ENCODE data around the gene HRAS. TPM values are rescaled to one million over a fixed set of nuclear protein-coding genes. Genes with fewer than 3 reads are reported as not detected.

Gene HRAS
- total and polyA plus RNA-seq, 2 donors (not counting 3 experiments of a cell fraction or from before 2014, with no cell fraction given): 103 to 109 TPM

DNA sequence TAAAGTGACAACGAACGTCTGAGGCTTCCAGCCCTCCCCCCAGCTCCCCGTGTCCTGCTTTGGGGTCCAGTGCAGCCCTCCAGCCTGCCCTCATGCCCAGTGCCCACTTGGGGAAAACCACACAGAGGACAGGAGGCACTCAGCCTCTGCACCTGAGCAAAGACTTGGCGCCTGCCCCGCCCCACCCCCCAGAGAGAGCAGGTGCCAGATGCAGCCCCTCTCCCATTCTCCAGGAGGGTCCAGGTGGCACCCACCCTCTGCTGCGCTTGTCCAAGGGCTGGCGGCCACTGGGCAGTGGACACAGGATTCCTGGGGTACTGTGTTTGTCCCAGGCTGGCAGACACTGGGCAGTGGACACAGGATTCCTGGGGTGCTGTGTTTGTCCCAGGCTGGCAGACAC is 44.0 kb downstream of the HRAS start:
- Histone ChIP-seq H3K9me1 (replicated peaks; ENCODE audit: control insufficient read depth, extremely low read depth, insufficient read depth, low read length) (no peaks in the 10 kb centered on the region), H3K36me3 (ENCODE audit: control insufficient read depth in 2 of 2, extremely low read depth in 1 of 2, insufficient read depth in 2 of 2, low read length in 2 of 2) (peaks cover 2 to 32% of the 10 kb centered on the region in 2 experiments), H2AFZ (ENCODE audit: low read depth, low read length) (no peak overlapping the region), H4K20me1 (replicated peaks; ENCODE audit: control insufficient read depth, extremely low read depth, insufficient read depth, low read length) (no peaks in the 10 kb centered on the region), H3K79me2 (ENCODE audit: control insufficient read depth, insufficient read depth, low read length) (no peaks in the 10 kb centered on the region), H3K4me3 (replicated peaks in 1 of 3; ENCODE audit: insufficient read depth in 1 of 3, low read depth in 1 of 3, low read length in 3 of 3) (no peak overlapping the region), H3K27me3 (ENCODE audit: control insufficient read depth in 2 of 2, insufficient read depth in 2 of 2, low read length in 2 of 2) (no peaks in the 10 kb centered on the region), H3K27ac (ENCODE audit: insufficient read depth, low read depth, low read length) (no peak overlapping the region), H3K9me3 (replicated peaks; ENCODE audit: control insufficient read depth, insufficient read depth, low read length) (no peaks in the 10 kb centered on the region), H3K9ac (replicated peaks; ENCODE audit: extremely low read depth, insufficient read depth, low read length) (no peak overlapping the region), H3K4me1 (ENCODE audit: control insufficient read depth, extremely low read depth, insufficient read depth, low read length) (no peaks in the 10 kb centered on the region), H3K4me2 (ENCODE audit: insufficient read depth, low read length) (no peak overlapping the region)
- intact Hi-C loops (cut with micrococcal nuclease) (no loop called here), dilution Hi-C loops (cut with MboI; ENCODE audit: extremely low pct_ligation_motif_present, low sequenced_read_pairs) (no loop called here)
- FAIRE-seq: no peak
- CTCF ChIA-PET: no interaction called here
- no peak for DNase-seq (ENCODE audit: low read depth, low spot score)
- no TSS peak for BruUV-seq (replicated peaks)
- POLR2A ChIA-PET: no interaction called here
- TF ChIP-seq EZH2 (IDR thresholded peaks at IDR 0.05; ENCODE audit: borderline replicate concordance, low read depth, low read length, severe bottlenecking) (no peak), POLR2A (IDR thresholded peaks at IDR 0.05; ENCODE audit: low read depth, low read length) (no peak), FOS (IDR thresholded peaks at IDR 0.05; ENCODE audit: borderline replicate concordance, insufficient read depth, low read length) (no peak), POLR2AphosphoS5 (IDR thresholded peaks at IDR 0.05; ENCODE audit: insufficient read depth, low read depth, low read length) (no peak), GATA2 (IDR thresholded peaks at IDR 0.05; ENCODE audit: insufficient read depth, insufficient read length, low read depth, low read length) (no peak), MYC (IDR thresholded peaks at IDR 0.05; ENCODE audit: low read depth, low read length) (no peak), JUN (IDR thresholded peaks at IDR 0.05; ENCODE audit: borderline replicate concordance, insufficient read depth, insufficient read length, low read depth) (no peak)
- TF ChIP-seq, protein P1, sequence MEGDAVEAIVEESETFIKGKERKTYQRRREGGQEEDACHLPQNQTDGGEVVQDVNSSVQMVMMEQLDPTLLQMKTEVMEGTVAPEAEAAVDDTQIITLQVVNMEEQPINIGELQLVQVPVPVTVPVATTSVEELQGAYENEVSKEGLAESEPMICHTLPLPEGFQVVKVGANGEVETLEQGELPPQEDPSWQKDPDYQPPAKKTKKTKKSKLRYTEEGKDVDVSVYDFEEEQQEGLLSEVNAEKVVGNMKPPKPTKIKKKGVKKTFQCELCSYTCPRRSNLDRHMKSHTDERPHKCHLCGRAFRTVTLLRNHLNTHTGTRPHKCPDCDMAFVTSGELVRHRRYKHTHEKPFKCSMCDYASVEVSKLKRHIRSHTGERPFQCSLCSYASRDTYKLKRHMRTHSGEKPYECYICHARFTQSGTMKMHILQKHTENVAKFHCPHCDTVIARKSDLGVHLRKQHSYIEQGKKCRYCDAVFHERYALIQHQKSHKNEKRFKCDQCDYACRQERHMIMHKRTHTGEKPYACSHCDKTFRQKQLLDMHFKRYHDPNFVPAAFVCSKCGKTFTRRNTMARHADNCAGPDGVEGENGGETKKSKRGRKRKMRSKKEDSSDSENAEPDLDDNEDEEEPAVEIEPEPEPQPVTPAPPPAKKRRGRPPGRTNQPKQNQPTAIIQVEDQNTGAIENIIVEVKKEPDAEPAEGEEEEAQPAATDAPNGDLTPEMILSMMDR (IDR thresholded peaks at IDR 0.05; ENCODE audit: extremely low read depth in 1 of 2, insufficient read depth in 1 of 2, low read depth in 1 of 2, low read length in 2 of 2): no peak
- TF ChIP-seq, protein P2, sequence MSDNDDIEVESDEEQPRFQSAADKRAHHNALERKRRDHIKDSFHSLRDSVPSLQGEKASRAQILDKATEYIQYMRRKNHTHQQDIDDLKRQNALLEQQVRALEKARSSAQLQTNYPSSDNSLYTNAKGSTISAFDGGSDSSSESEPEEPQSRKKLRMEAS (IDR thresholded peaks at IDR 0.05; ENCODE audit: insufficient read depth, insufficient read length): no peak

Data from endothelial cell of umbilical vein (primary cell).